ENCODE measurements around the gene FAM204A.

DNA sequence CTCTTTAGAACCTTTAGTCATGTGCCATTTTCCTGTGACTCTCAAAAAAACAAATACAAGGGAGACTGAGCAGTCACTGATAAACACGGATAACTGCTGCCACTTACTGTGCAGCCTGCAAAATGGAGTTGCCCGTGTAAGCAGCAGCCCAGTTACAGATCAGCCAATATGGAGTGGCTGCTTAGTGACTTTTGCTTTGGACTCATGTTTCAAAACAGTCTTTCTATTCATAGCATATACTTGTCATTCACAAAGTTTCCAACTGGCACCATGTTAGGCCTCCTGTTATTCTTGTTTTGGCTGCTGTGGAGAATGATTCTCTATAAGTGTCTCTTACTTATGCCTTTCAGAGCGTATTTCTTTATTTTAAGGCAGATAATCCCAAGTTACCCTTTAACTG is 3.0 kb downstream of the FAM204A start:
- TF ChIP-seq, protein P1, sequence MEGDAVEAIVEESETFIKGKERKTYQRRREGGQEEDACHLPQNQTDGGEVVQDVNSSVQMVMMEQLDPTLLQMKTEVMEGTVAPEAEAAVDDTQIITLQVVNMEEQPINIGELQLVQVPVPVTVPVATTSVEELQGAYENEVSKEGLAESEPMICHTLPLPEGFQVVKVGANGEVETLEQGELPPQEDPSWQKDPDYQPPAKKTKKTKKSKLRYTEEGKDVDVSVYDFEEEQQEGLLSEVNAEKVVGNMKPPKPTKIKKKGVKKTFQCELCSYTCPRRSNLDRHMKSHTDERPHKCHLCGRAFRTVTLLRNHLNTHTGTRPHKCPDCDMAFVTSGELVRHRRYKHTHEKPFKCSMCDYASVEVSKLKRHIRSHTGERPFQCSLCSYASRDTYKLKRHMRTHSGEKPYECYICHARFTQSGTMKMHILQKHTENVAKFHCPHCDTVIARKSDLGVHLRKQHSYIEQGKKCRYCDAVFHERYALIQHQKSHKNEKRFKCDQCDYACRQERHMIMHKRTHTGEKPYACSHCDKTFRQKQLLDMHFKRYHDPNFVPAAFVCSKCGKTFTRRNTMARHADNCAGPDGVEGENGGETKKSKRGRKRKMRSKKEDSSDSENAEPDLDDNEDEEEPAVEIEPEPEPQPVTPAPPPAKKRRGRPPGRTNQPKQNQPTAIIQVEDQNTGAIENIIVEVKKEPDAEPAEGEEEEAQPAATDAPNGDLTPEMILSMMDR (IDR thresholded peaks at IDR 0.05; ENCODE audit: low read length) = no peak
- no peak for TF ChIP-seq EZH2 (optimal IDR thresholded peaks at IDR 0.05; ENCODE audit: low read depth, low read length)
- TF ChIP-seq EZH2phosphoT487 (IDR thresholded peaks at IDR 0.05; ENCODE audit: low read length) = no peak

Data from MM.1S (cell line).